Adrenal gland (tissue), 5 donors: ENCODE results near the gene SCT.

Experiments used
- CTCF ChIP-seq, 6 experiments: fragments of 450-650 bp in 4 of 6; fragments of 200-600 bp in 2 of 6; sonication (generic) in 1 of 6; IDR thresholded peaks; 1 replicate in 5 of 6; 2 replicates in 1 of 6; pipeline versions ENCODE4 v1.5.1 to v1.8.0; 2016 to 2021; ENCODE audit warnings: antibody characterized with exemption in 6 of 6, mild to moderate bottlenecking in 2 of 6, moderate library complexity in 1 of 6
- POLR2A ChIP-seq, 2 donors: fragments of 450-650 bp; IDR thresholded peaks; one replicate each; pipeline ENCODE4 v1.6.1; 2017; ENCODE audit warnings: antibody characterized with exemption in 2 of 2, mild to moderate bottlenecking in 2 of 2, moderate library complexity in 1 of 2
- donor health status: DM: no; HTN: no; CAD: no.

GRCh38 chr11:592918-593317, 34.1 kb downstream of the SCT start:
- TF ChIP-seq CTCF (IDR thresholded peaks at IDR 0.05) (no peak), POLR2A (IDR thresholded peaks at IDR 0.05) (no peak)
